MM.1S (cell line): ENCODE results near the gene SAMD5.

Source experiments
- DNase-seq: peaks from one replicate; pipeline ENCODE4 v3.0.0-alpha.2; 2015
- H2AFZ ChIP-seq: fragments of 300-600 bp; sonication (generic); 2 replicates; pipeline ENCODE4 v1.6.0; 2016; ENCODE audit warnings: antibody characterized with exemption, low read length
- H3F3A ChIP-seq: fragments of 300-600 bp; sonication (generic); 2 replicates; pipeline ENCODE4 v1.6.1; 2016; ENCODE audit warnings: mild to moderate bottlenecking, antibody characterized with exemption, low read length, moderate library complexity, mixed read lengths; ENCODE audit not compliant: insufficient read depth
- H3K27ac ChIP-seq: fragments of 300-600 bp; sonication (generic); 2 replicates; pipeline ENCODE4 v1.5.1; 2016; ENCODE audit warnings: mild to moderate bottlenecking, low read length
- H3K27me3 ChIP-seq: fragments of 300-600 bp; sonication (generic); replicated peaks from 2 replicates; pipeline ENCODE4 v1.6.0; 2016; ENCODE audit warnings: low read length; ENCODE audit not compliant: insufficient read depth
- H3K36me3 ChIP-seq: fragments of 300-600 bp; sonication (generic); replicated peaks from 2 replicates; pipeline ENCODE4 v1.6.1; 2016; ENCODE audit warnings: mild to moderate bottlenecking, low read length, mixed read lengths; ENCODE audit not compliant: insufficient read depth
- H3K4me1 ChIP-seq: fragments of 300-600 bp; sonication (generic); 2 replicates; pipeline ENCODE4 v1.6.1; 2016; ENCODE audit warnings: low read length, mixed read lengths
- H3K4me2 ChIP-seq: fragments of 300-600 bp; sonication (generic); 2 replicates; pipeline ENCODE4 v1.6.0; 2016; ENCODE audit warnings: low read depth, low read length
- H3K4me3 ChIP-seq: fragments of 300-600 bp; sonication (generic); 2 replicates; pipeline ENCODE4 v1.5.1; 2016; ENCODE audit warnings: low read length, mixed read lengths
- H3K79me2 ChIP-seq: fragments of 300-600 bp; sonication (generic); 2 replicates; pipeline ENCODE4 v1.6.1; 2016; ENCODE audit warnings: mixed run types, low read length, mixed read lengths
- H3K9ac ChIP-seq: fragments of 300-600 bp; sonication (generic); 2 replicates; pipeline ENCODE4 v1.6.1; 2016; ENCODE audit warnings: low read length, mixed read lengths
- H3K9me2 ChIP-seq: fragments of 300-600 bp; sonication (generic); replicated peaks from 2 replicates; pipeline ENCODE4 v1.6.1; 2016; ENCODE audit warnings: mild to moderate bottlenecking, low read length, mixed read lengths; ENCODE audit not compliant: insufficient read depth
- H3K9me3 ChIP-seq: fragments of 300-600 bp; sonication (generic); replicated peaks from 2 replicates; pipeline ENCODE4 v1.6.1; 2016; ENCODE audit warnings: mild to moderate bottlenecking, low read length, mixed read lengths; ENCODE audit not compliant: insufficient read depth
- H4K20me1 ChIP-seq: fragments of 300-600 bp; sonication (generic); 2 replicates; pipeline ENCODE4 v1.6.1; 2016; ENCODE audit warnings: mild to moderate bottlenecking, low read length, moderate library complexity, mixed read lengths; ENCODE audit not compliant: insufficient read depth
- CTCF ChIP-seq: fragments of 300-600 bp; sonication (generic); IDR thresholded peaks from 2 replicates; pipeline ENCODE4 v1.5.1; 2016; ENCODE audit warnings: antibody characterized with exemption, low read length, mixed read lengths
- EZH2 ChIP-seq: fragments of 300-600 bp; sonication (generic); optimal IDR thresholded peaks from 2 replicates; pipeline ENCODE3; 2017; ENCODE audit warnings: low read depth, mild to moderate bottlenecking, antibody characterized with exemption, low read length, mixed read lengths
- EZH2phosphoT487 ChIP-seq: fragments of 300-600 bp; sonication (generic); IDR thresholded peaks from 2 replicates; pipeline ENCODE4 v1.6.1; 2018; ENCODE audit warnings: antibody characterized with exemption, low read length

Gene SAMD5

GRCh38 chr6:147615659-147616456 lies 107.4 kb downstream of the SAMD5 start:
- no peak overlapping the region for H3K9ac ChIP-seq
- H3K79me2 ChIP-seq: no peaks in the 10 kb centered on the region
- no peak overlapping the region for H3K27ac ChIP-seq
- no peaks in the 10 kb centered on the region for H4K20me1 ChIP-seq
- H3K36me3 ChIP-seq: no peaks in the 10 kb centered on the region
- no peaks in the 10 kb centered on the region for H3K4me1 ChIP-seq
- no peak overlapping the region for H3K4me3 ChIP-seq
- no peak overlapping the region for H2AFZ ChIP-seq
- no peaks in the 10 kb centered on the region for H3F3A ChIP-seq
- no peaks in the 10 kb centered on the region for H3K27me3 ChIP-seq
- H3K9me2 ChIP-seq: no peaks in the 10 kb centered on the region
- no peak for DNase-seq
- TF ChIP-seq CTCF: no peak
- TF ChIP-seq EZH2: no peak
- TF ChIP-seq EZH2phosphoT487: no peak
- no peaks in the 10 kb centered on the region for H3K9me3 ChIP-seq
- H3K4me2 ChIP-seq: no peak overlapping the region

GRCh38 chr6:147617366-147617765 lies 108.9 kb downstream of the SAMD5 start:
- no peak overlapping the region for H3K9ac ChIP-seq
- no peaks in the 10 kb centered on the region for H3K9me2 ChIP-seq
- no peak overlapping the region for H3K4me3 ChIP-seq
- H2AFZ ChIP-seq: no peak overlapping the region
- H4K20me1 ChIP-seq: no peaks in the 10 kb centered on the region
- no peaks in the 10 kb centered on the region for H3K4me1 ChIP-seq
- no peak overlapping the region for H3K4me2 ChIP-seq
- no peaks in the 10 kb centered on the region for H3F3A ChIP-seq
- no peak overlapping the region for H3K27ac ChIP-seq
- H3K36me3 ChIP-seq: no peaks in the 10 kb centered on the region
- H3K27me3 ChIP-seq: no peaks in the 10 kb centered on the region
- no peaks in the 10 kb centered on the region for H3K79me2 ChIP-seq
- TF ChIP-seq EZH2phosphoT487: no peak
- no peak for TF ChIP-seq EZH2
- no peak for TF ChIP-seq CTCF
- H3K9me3 ChIP-seq: no peaks in the 10 kb centered on the region
- DNase-seq: no peak

GRCh38 chr6:147618457-147618856 lies 110.0 kb downstream of the SAMD5 start:
- H3K27me3 ChIP-seq: no peaks in the 10 kb centered on the region
- H3F3A ChIP-seq: no peaks in the 10 kb centered on the region

More at GRCh38 chr6:147618457-147618856, 110.0 kb downstream of the SAMD5 start:
- no peak for DNase-seq
- Histone ChIP-seq H3K36me3 (no peaks in the 10 kb centered on the region), H2AFZ (no peak overlapping the region), H3K4me2 (no peak overlapping the region), H3K79me2 (no peaks in the 10 kb centered on the region), H4K20me1 (no peaks in the 10 kb centered on the region), H3K4me3 (no peak overlapping the region), H3K9ac (no peak overlapping the region), H3K27ac (no peak overlapping the region), H3K4me1 (no peaks in the 10 kb centered on the region), H3K9me3 (no peaks in the 10 kb centered on the region), H3K9me2 (no peaks in the 10 kb centered on the region)
- TF ChIP-seq CTCF: no peak
- no peak for TF ChIP-seq EZH2
- no peak for TF ChIP-seq EZH2phosphoT487
